GM12874 (cell line): Measurements from ENCODE around the gene R3HDM2.

ENCODE experiments used
- CTCF ChIP-seq: IDR thresholded peaks from 2 replicates; pipeline ENCODE4 v1.5.1; 2011; ENCODE audit warnings: low read depth, mild to moderate bottlenecking, control low read depth, low read length, moderate library complexity; ENCODE audit not compliant: insufficient read depth

Gene R3HDM2

GRCh38 chr12:57470970-57471656 lies 40.3 kb upstream of the R3HDM2 start:
- no peak for TF ChIP-seq CTCF

GRCh38 chr12:57470286-57470969 lies 39.6 kb upstream of the R3HDM2 start:
- TF ChIP-seq CTCF = no peak

- no peak for TF ChIP-seq CTCF
These were observed 38.7 kb upstream of the R3HDM2 start for GRCh38 chr12:57469296-57470164.

- no peak for TF ChIP-seq CTCF
These were observed 37.1 kb upstream of the R3HDM2 start for GRCh38 chr12:57467915-57468314.

GRCh38 chr12:57467212-57467874 lies 36.5 kb upstream of the R3HDM2 start:
- no peak for TF ChIP-seq CTCF

GRCh38 chr12:57465747-57466505 lies 35.1 kb upstream of the R3HDM2 start:
- no peak for TF ChIP-seq CTCF
